IPS-20b (cell line): Measurements from ENCODE around the gene USP32.
"Not testable (repeated sequence)": the region's sequence is repeated elsewhere in the genome, so short reads cannot be mapped to it uniquely, and the experiment has no call there.

Experiments
- H3K27ac ChIP-seq: one replicate; pipeline ENCODE4 v1.5.1; 2013; ENCODE audit warnings: low read length
- H3K27me3 ChIP-seq: 2 replicates; pipeline ENCODE4 v1.6.1; 2013; ENCODE audit warnings: mild to moderate bottlenecking, low read length, inconsistent platforms; ENCODE audit not compliant: insufficient read depth
- H3K36me3 ChIP-seq: 2 replicates; pipeline ENCODE4 v1.6.1; 2013; ENCODE audit warnings: low read depth, mild to moderate bottlenecking, inconsistent platforms, low read length, moderate library complexity; ENCODE audit not compliant: insufficient read depth
- H3K4me1 ChIP-seq: 2 replicates; pipeline ENCODE4 v1.6.1; 2013; ENCODE audit warnings: mild to moderate bottlenecking, control low read depth, inconsistent platforms, low read length, moderate library complexity; ENCODE audit not compliant: insufficient read depth
- H3K4me3 ChIP-seq: 2 replicates; pipeline ENCODE4 v1.5.1; 2013; ENCODE audit warnings: mild to moderate bottlenecking, low read length, inconsistent platforms
- H3K9ac ChIP-seq: 2 replicates; pipeline ENCODE4 v1.6.1; 2013; ENCODE audit warnings: low read depth, mild to moderate bottlenecking, inconsistent platforms, low read length, moderate library complexity
- H3K9me3 ChIP-seq: 2 replicates; pipeline ENCODE4 v1.6.1; 2013; ENCODE audit warnings: mild to moderate bottlenecking, low read depth, low read length, inconsistent platforms; ENCODE audit not compliant: insufficient read depth

USP32 gene

DNA sequence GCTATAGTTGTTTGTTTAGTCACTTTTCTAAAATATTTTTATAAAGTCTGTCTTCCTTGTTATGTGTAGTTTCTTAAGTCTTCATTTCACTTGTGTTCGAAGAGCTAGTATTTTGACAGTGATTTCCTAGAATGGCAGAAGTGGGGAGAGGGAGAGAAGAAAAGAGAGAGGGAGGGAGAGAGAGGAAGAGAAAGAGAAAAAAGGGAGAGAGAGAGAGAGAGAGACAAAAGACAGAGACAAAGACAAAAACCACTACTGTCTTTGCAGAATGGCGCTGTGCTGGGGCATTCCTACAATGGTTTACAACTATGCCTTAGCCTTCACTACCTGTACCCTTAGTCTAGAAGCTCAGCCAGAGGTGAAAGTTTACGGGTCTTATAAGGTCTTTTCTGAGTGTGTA lies 151.6 kb downstream of the USP32 start:
- H3K9ac ChIP-seq: no peak overlapping the region
- H3K4me3 ChIP-seq: no peak overlapping the region
- H3K27ac ChIP-seq: no peak overlapping the region
- H3K36me3 ChIP-seq: peaks cover 11% of the 10 kb centered on the region
- H3K27me3 ChIP-seq: no peaks in the 10 kb centered on the region
- no peaks in the 10 kb centered on the region for H3K9me3 ChIP-seq
- H3K4me1 ChIP-seq: no peaks in the 10 kb centered on the region

DNA sequence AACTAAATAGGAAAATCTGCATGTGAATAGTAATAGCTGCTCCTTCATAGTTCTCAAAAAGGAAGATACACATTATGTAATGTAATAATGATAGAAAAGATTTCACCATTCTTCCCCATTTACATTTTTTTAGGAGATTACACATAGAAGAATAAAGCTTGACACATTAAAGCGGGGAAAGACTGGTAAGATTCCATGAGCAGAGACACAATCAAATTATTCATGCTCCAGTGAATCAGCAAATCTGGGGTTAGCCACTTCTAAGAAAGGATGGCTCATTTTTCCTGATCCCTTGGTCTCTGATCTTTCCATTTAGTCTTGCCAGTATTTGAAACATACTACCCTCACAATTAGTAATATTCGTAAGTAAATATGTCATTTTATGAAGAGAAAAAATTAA lies 160.2 kb downstream of the USP32 start:
- Histone ChIP-seq H3K9ac (no peak overlapping the region), H3K27me3 (no peaks in the 10 kb centered on the region), H3K36me3 (peaks cover 33% of the 10 kb centered on the region), H3K4me3 (no peak overlapping the region), H3K4me1 (no peaks in the 10 kb centered on the region), H3K9me3 (no peaks in the 10 kb centered on the region), H3K27ac (no peak overlapping the region)

DNA sequence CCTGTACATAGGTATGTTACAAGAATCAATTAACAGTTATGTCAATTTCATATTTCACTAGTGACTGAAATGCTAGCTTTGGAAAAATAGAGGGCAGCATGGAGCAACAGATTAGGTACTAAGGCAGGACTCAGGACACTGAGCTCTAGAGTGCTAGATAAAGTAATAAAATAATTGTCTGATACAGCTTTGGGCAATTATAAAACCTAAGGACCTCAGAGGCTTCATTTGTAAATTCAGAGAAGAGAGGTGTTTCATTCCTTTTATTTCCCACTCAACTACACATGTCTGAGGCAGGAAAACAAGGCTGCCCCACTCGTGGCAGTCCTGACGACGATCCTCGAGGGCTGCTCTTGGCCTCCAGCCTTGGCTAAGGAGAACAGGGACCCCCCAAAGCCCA lies 160.7 kb downstream of the USP32 start:
- Histone ChIP-seq H3K9me3 (no peaks in the 10 kb centered on the region), H3K27ac (no peak overlapping the region), H3K36me3 (peaks cover 33% of the 10 kb centered on the region), H3K4me1 (no peaks in the 10 kb centered on the region), H3K9ac (no peak overlapping the region), H3K4me3 (no peak overlapping the region), H3K27me3 (no peaks in the 10 kb centered on the region)

DNA sequence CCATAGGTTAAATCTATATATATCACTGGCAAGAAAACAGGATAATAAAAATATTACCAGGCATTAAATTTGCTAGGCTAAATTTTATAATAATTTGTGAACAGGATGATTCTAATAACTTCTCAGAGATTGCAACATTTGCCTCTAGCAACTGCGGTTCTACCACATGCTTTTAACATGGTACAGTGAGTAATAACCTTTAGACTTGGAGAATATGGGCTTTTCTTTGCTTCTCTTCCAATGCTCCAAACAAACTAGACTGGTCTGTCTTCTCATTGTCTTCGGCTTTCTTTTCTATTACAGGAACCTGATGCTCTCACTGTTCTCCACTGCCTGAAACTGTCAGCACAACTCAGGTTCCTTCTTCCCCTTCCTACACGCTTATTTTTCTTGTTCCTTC lies 161.6 kb downstream of the USP32 start:
- Histone ChIP-seq H3K36me3 (peaks cover 33% of the 10 kb centered on the region), H3K27me3 (no peaks in the 10 kb centered on the region), H3K27ac (no peak overlapping the region), H3K4me3 (no peak overlapping the region), H3K9ac (no peak overlapping the region), H3K4me1 (no peaks in the 10 kb centered on the region), H3K9me3 (no peaks in the 10 kb centered on the region)

DNA sequence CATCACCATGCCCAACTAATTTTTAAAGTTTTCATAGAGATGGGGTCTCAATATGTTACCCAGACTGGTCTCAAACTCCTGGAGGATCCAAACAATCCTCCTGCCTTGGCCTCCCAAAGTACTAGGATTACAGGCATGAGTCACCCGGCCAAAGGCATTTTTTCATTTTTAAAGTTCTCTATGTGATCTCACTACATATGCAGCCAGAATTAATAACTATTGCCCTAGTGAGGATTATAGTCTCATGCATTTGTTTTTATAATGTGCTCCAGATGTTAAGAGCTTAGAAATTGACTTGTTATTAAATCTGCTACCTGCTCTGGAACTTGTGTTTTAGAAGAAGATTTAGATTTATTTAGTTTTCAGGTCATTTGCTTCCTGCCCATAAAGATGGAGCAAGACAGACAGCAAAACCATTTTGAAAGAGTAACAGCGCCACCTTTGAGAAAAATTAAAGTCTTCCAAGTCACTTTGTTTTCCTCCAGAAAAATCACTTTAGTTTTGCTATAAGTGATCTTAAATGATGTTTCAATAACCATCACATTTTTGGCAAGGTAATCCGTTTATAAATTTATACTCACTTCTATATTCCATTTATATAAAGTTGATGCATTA lies 162.6 kb downstream of the USP32 start:
- H3K27me3 ChIP-seq: no peaks in the 10 kb centered on the region
- H3K36me3 ChIP-seq: peaks cover 35% of the 10 kb centered on the region
- no peak overlapping the region for H3K27ac ChIP-seq
- H3K9ac ChIP-seq: no peak overlapping the region
- H3K4me3 ChIP-seq: no peak overlapping the region
- no peaks in the 10 kb centered on the region for H3K9me3 ChIP-seq
- no peaks in the 10 kb centered on the region for H3K4me1 ChIP-seq

DNA sequence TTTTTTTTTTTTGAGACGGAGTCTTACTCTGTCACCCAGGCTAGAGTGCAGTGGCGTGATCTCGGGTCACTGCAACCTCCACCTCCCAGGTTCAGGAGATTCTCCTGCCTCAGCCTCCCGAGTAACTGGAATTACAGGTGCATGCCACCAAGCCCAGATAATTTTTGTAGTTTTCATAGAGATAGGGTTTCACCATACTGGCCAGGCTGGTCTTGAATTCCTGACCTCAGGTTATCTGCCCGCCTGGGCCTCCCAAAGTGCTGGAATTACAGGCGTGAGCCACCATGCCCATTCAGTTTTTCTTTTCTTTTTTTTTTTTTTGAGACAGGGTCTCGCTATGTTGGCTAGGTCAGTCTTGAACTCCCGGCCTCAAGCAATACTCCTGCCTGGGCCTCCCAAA lies 164.7 kb downstream of the USP32 start:
- H3K27me3 ChIP-seq, H3K4me1 ChIP-seq, H3K9me3 ChIP-seq, H3K9ac ChIP-seq, H3K4me3 ChIP-seq, H3K27ac ChIP-seq: not testable (repeated sequence)
- H3K36me3 ChIP-seq: peaks cover 47% of the 10 kb centered on the region

DNA sequence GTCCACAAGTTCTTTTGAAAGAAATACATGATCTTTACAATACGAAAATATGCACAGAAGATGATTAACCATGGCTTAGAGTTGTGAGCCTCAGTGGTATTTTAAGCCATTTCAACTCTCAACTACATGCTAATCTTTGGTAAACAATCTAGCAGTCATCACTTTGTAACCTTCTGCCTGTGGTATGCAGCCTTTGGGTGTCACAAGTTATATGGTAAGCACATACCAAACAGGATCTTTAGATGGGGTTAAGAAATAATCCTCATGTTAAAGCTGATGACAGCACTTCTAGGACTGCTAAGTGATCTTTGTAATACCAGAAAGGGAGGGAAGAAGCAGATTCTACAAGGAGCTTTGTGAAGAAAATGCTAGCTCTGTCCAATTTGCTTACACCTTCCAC lies 167.9 kb downstream of the USP32 start:
- H3K4me3 ChIP-seq: no peak overlapping the region
- no peak overlapping the region for H3K9ac ChIP-seq
- H3K9me3 ChIP-seq: no peaks in the 10 kb centered on the region
- H3K27me3 ChIP-seq: no peaks in the 10 kb centered on the region
- peaks cover 57% of the 10 kb centered on the region for H3K36me3 ChIP-seq
- no peak overlapping the region for H3K27ac ChIP-seq
- no peaks in the 10 kb centered on the region for H3K4me1 ChIP-seq

DNA sequence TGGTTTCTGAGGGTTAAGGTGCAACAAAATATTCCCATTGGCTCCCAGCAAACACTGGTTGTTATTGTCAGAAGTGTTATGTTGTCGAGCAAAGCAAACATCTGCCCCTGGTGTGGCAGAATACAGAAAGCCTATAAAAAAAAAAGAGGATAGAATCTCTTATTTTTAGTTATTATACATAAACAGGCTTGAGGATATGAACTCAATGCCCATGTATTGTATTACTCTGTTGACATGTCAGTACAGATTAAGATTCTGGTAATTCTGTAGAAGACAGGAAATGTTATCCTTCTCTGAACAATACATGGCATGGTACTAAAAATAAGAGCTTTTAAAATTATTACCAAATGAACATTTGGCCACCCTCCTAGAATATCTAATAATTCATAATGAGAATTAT lies 168.5 kb downstream of the USP32 start:
- H3K4me3 ChIP-seq: no peak overlapping the region
- peaks cover 63% of the 10 kb centered on the region for H3K36me3 ChIP-seq
- no peak overlapping the region for H3K9ac ChIP-seq
- H3K9me3 ChIP-seq: no peaks in the 10 kb centered on the region
- H3K27me3 ChIP-seq: no peaks in the 10 kb centered on the region
- no peak overlapping the region for H3K27ac ChIP-seq
- H3K4me1 ChIP-seq: no peaks in the 10 kb centered on the region

DNA sequence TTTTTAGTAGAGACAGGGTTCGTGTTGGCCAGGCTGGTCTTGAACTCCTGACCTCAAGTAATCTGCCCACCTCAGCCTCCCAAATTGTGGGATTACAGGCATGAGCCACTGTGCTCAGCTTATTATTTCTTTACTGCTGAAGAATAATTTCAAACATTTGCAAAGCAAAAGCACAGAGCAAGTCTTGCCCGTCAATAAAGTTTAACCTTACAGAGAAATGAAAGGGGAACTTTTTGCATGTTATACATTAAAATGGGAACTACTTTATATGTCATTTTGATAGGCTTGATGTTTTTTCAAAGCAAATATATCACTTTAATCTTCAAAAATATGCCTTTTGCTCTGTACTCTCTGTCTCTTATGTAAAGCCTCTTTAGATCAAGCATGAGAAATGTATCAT lies 173.2 kb downstream of the USP32 start:
- not testable (repeated sequence) for H3K4me1 ChIP-seq, H3K9me3 ChIP-seq

DNA sequence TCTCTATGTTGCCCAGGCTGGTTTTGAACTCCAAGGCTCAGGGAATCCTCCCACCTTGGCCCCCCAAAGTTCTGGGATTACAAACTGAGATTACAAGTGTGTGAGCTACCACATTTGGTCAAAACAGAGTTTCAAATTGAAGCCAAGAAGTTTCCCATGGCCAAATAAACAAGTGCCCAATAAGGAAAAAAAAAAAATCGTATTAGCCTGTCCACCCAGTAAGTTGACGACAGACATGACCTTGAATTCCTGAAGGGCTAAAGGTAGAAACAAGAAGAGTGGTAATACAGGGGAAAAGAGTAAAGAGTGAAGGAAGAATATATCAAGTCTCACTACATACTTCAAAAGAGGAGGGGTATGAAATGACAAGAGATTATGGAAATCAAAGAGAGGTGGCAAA lies 176.0 kb downstream of the USP32 start:
- H3K4me1 ChIP-seq, H3K4me3 ChIP-seq, H3K27ac ChIP-seq, H3K27me3 ChIP-seq, H3K9me3 ChIP-seq, H3K9ac ChIP-seq: not testable (repeated sequence)
- peaks cover 10% of the 10 kb centered on the region for H3K36me3 ChIP-seq

More for the DNA sequence above, 173.2 kb downstream of the USP32 start:
- H3K4me3 ChIP-seq, H3K27me3 ChIP-seq, H3K9ac ChIP-seq, H3K27ac ChIP-seq: not testable (repeated sequence)
- peaks cover 39% of the 10 kb centered on the region for H3K36me3 ChIP-seq

DNA sequence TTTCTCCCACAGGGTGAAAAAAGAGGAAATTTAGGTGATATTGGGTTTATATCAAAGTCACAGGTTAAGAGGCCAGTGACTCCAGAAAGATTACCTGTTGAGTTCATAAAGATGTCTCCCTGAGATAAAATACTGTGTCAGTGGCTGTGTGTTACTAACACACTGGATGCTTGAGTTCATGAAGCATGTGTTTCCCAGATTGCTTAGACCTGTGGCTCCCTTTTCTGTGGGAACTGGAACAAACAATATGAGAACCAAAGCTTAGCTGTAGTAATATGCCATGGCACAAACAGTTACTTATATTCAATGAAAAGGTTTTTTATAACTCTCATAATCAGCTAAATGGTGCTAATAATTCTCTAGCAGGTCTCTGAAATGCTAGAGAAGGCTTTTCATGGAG lies 180.7 kb downstream of the USP32 start:
- not testable (repeated sequence) for H3K4me1 ChIP-seq, H3K4me3 ChIP-seq, H3K27ac ChIP-seq, H3K9me3 ChIP-seq, H3K27me3 ChIP-seq, H3K9ac ChIP-seq
- H3K36me3 ChIP-seq: peaks cover 11% of the 10 kb centered on the region; the same call in 1 of the 2 replicates

DNA sequence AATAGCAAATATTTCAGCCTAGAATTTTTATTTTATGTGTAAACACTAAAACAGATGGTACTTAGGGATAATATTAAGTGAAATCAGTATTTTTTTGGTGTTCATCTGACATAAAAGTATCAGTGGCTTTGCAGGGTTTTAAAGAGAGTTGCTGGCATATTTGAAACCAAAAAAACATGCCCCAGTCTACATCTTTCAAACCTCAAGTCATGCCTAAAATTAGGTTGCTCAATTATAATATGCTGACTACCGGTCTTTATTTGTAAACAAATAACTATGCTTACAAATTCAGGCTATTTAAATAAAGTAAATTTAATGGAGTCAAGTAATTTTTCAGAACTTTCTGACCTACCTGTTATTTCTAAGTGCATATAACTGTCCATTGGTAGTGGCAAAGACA lies 183.6 kb downstream of the USP32 start:
- not testable (repeated sequence) for H3K27me3 ChIP-seq, H3K9ac ChIP-seq, H3K4me3 ChIP-seq, H3K4me1 ChIP-seq, H3K27ac ChIP-seq, H3K9me3 ChIP-seq
- peaks cover 19% of the 10 kb centered on the region; the same call in 1 of the 2 replicates for H3K36me3 ChIP-seq

DNA sequence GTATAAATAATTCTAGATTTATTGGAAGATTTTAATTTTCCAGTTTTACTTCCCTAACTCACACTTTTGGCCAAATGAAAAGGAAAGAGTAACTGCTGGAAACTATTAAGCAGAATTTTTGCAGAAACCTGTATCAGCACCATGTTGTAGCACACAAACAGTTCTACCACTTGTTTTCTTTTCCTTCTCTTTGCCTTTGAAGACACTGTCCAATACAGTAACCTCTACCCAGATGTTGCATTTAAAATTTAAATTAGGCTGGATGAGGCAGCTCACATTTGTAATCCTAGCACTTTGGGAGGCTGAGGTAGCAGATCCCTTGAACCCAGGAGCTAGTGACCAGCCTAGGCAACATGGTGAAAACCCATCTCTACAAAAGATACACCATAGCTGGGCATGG lies 186.2 kb downstream of the USP32 start:
- H3K9ac ChIP-seq, H3K4me1 ChIP-seq, H3K9me3 ChIP-seq, H3K27me3 ChIP-seq, H3K27ac ChIP-seq, H3K4me3 ChIP-seq: not testable (repeated sequence)
- peaks cover 19% of the 10 kb centered on the region; the same call in 1 of the 2 replicates for H3K36me3 ChIP-seq
